K562 (cell line): ENCODE measurements around the gene TNFRSF13B.
"Not testable (repeated sequence)": the region's sequence is repeated elsewhere in the genome, so short reads cannot be mapped to it uniquely, and the experiment has no call there.

ENCODE experiments used
- BRCA1 ChIP-seq, 2 experiments: fragments of 450-650 bp in 1 of 2; sonication (generic) in 1 of 2; formaldehyde crosslinking in 1 of 2; IDR thresholded peaks; 2 replicates each; pipeline versions ENCODE4 v1.5.0 to v1.6.1; 2017 to 2020; ENCODE audit warnings: mild to moderate bottlenecking in 1 of 2, missing genetic modification reagents in 1 of 2
- CC2D1A ChIP-seq: fragments of 450-650 bp; IDR thresholded peaks from 2 replicates; pipeline ENCODE4 v1.6.1; 2017; ENCODE audit warnings: mild to moderate bottlenecking
- COPS2 ChIP-seq: fragments of 450-650 bp; conservative IDR thresholded peaks from 2 replicates; pipeline ENCODE4 v1.6.1; 2016; ENCODE audit warnings: mild to moderate bottlenecking, moderate library complexity
- ERF ChIP-seq: fragments of 450-650 bp; formaldehyde crosslinking; IDR thresholded peaks from 2 replicates; pipeline ENCODE4 v1.4.0; 2020; ENCODE audit warnings: mild to moderate bottlenecking, mixed read lengths
- EZH2 ChIP-seq: IDR thresholded peaks from 2 replicates; pipeline ENCODE4 v1.6.1; 2012; ENCODE audit warnings: low read depth, mild to moderate bottlenecking, inconsistent platforms, low read length, borderline replicate concordance
- HES1 ChIP-seq: fragments of 450-650 bp; IDR thresholded peaks from 2 replicates; pipeline ENCODE4 v1.6.1; 2016; ENCODE audit warnings: low read depth, mild to moderate bottlenecking, moderate library complexity
- PCBP2 ChIP-seq: fragments of 200-400 bp; formaldehyde crosslinking; IDR thresholded peaks from 2 replicates; pipeline ENCODE4 v1.6.1; 2018; ENCODE audit warnings: low read length, low read depth, mild to moderate bottlenecking, moderate library complexity; ENCODE audit not compliant: poor library complexity, severe bottlenecking
- PRPF4 ChIP-seq: fragments of 200-400 bp; formaldehyde crosslinking; IDR thresholded peaks from one replicate; pipeline ENCODE4 v1.6.1; 2017; ENCODE audit warnings: low read length, low read depth, mild to moderate bottlenecking; ENCODE audit not compliant: insufficient read depth, poor library complexity, severe bottlenecking
- TAF1 ChIP-seq: IDR thresholded peaks from 2 replicates; pipeline ENCODE4 v1.6.1; 2011; ENCODE audit warnings: mild to moderate bottlenecking, low read length, moderate library complexity; ENCODE audit not compliant: insufficient read depth, control insufficient read depth, severe bottlenecking; ENCODE audit errors: extremely low read depth
- ZNF12 ChIP-seq: sonication (generic); formaldehyde crosslinking; IDR thresholded peaks from 2 replicates; pipeline ENCODE4 v1.4.0; 2020; ENCODE audit warnings: mild to moderate bottlenecking, missing genetic modification reagents
- TF ChIP-seq, protein P1 (sequence below): fragments of 250-450 bp; sonication (Bioruptor Pico); IDR thresholded peaks from 2 replicates; pipeline ENCODE4 v1.5.0; 2022; ENCODE audit warnings: mild to moderate bottlenecking
- TF ChIP-seq, protein P2 (sequence below), 3 experiments: IDR thresholded peaks in 2 of 3; conservative IDR thresholded peaks in 1 of 3; 2 replicates each; pipeline ENCODE4 v1.5.1; 2011 to 2012; ENCODE audit warnings: low read length in 3 of 3, mild to moderate bottlenecking in 3 of 3, control low read depth in 2 of 3, improper control_type of control experiment in 1 of 3, inconsistent platforms in 1 of 3, low read depth in 1 of 3, mixed read lengths in 1 of 3, moderate library complexity in 1 of 3; ENCODE audit not compliant: insufficient read depth in 2 of 3

DNA sequence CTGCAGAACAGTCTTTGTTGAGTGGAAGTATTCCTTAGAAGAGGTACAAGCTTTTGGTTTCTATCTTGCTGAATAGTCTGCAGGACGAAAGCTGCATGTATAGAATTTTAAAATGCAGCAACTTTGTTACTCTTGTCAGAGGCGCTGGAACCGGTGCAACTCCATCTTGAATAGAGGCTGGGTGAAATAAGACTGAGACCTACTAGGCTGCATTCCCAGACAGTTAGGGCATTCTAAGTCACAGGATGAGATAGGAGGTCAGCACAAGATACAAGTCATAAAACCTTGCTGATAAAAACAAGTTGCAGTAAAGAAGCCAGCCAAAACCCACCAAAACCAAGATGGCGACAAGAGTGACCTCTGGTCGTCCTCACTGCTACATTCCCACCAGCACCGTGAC, 50.5 kb downstream of the TNFRSF13B start:
- TF ChIP-seq, protein P1, sequence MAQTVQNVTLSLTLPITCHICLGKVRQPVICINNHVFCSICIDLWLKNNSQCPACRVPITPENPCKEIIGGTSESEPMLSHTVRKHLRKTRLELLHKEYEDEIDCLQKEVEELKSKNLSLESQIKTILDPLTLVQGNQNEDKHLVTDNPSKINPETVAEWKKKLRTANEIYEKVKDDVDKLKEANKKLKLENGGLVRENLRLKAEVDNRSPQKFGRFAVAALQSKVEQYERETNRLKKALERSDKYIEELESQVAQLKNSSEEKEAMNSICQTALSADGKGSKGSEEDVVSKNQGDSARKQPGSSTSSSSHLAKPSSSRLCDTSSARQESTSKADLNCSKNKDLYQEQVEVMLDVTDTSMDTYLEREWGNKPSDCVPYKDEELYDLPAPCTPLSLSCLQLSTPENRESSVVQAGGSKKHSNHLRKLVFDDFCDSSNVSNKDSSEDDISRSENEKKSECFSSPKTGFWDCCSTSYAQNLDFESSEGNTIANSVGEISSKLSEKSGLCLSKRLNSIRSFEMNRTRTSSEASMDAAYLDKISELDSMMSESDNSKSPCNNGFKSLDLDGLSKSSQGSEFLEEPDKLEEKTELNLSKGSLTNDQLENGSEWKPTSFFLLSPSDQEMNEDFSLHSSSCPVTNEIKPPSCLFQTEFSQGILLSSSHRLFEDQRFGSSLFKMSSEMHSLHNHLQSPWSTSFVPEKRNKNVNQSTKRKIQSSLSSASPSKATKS = not testable (repeated sequence)
- TF ChIP-seq, protein P2, sequence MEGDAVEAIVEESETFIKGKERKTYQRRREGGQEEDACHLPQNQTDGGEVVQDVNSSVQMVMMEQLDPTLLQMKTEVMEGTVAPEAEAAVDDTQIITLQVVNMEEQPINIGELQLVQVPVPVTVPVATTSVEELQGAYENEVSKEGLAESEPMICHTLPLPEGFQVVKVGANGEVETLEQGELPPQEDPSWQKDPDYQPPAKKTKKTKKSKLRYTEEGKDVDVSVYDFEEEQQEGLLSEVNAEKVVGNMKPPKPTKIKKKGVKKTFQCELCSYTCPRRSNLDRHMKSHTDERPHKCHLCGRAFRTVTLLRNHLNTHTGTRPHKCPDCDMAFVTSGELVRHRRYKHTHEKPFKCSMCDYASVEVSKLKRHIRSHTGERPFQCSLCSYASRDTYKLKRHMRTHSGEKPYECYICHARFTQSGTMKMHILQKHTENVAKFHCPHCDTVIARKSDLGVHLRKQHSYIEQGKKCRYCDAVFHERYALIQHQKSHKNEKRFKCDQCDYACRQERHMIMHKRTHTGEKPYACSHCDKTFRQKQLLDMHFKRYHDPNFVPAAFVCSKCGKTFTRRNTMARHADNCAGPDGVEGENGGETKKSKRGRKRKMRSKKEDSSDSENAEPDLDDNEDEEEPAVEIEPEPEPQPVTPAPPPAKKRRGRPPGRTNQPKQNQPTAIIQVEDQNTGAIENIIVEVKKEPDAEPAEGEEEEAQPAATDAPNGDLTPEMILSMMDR (IDR thresholded peaks at IDR 0.05 in 2 of 3, conservative IDR thresholded peaks at IDR 0.05 in 1 of 3; ENCODE audit: insufficient read depth in 2 of 3, low read depth in 1 of 3, low read length in 3 of 3) = not testable (repeated sequence)
- TF ChIP-seq EZH2; TAF1; ERF (CRISPR knock-in tag); HES1; PRPF4; PCBP2; BRCA1 (IDR thresholded peaks at IDR 0.05); BRCA1 (CRISPR knock-in tag; IDR thresholded peaks at IDR 0.05); COPS2; ZNF12 (CRISPR knock-in tag); CC2D1A: not testable (repeated sequence)
